ENCODE data around the gene SNX5. TPM values are rescaled to one million over a fixed set of nuclear protein-coding genes. Genes with fewer than 3 reads are reported as not detected.
A peak's percentile ranks its signal among the peaks of the same experiment; 100 is the strongest.

The SNX5 gene
- total RNA-seq, 4 donors from 2014 or later, result 131 to 257 (median 132) TPM

DNA sequence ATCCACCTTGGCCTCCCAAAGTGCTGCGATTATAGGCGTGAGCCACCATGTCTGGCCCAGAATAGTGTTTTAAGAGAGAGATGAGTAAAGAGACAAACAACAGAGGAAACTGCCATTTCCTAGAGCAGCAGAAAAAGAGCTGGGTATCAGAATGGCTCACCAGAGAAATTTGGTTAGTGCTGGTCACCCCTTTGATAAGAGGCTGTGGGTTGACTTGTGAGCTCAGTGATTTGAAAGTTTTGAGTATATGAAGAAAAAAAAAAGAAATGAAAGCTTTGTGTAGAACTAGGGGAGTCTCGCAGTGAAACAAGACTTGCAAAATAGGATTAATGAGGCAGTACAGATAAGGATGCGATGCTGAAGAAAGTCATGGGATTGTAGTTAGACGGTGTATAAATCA, 29.9 kb upstream of the SNX5 start:
- H3K9me3 ChIP-seq, result no peaks in the 10 kb centered on the region
- TF ChIP-seq, protein P1, sequence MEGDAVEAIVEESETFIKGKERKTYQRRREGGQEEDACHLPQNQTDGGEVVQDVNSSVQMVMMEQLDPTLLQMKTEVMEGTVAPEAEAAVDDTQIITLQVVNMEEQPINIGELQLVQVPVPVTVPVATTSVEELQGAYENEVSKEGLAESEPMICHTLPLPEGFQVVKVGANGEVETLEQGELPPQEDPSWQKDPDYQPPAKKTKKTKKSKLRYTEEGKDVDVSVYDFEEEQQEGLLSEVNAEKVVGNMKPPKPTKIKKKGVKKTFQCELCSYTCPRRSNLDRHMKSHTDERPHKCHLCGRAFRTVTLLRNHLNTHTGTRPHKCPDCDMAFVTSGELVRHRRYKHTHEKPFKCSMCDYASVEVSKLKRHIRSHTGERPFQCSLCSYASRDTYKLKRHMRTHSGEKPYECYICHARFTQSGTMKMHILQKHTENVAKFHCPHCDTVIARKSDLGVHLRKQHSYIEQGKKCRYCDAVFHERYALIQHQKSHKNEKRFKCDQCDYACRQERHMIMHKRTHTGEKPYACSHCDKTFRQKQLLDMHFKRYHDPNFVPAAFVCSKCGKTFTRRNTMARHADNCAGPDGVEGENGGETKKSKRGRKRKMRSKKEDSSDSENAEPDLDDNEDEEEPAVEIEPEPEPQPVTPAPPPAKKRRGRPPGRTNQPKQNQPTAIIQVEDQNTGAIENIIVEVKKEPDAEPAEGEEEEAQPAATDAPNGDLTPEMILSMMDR (IDR thresholded peaks at IDR 0.05), result no peak
- no peak overlapping the region for H3K4me3 ChIP-seq
- no peak for DNase-seq
- no peaks in the 10 kb centered on the region for H3K36me3 ChIP-seq
- H3K27me3 ChIP-seq, result no peaks in the 10 kb centered on the region
- no peaks in the 10 kb centered on the region for H3K4me1 ChIP-seq
- H3K27ac ChIP-seq, result no peak overlapping the region

DNA sequence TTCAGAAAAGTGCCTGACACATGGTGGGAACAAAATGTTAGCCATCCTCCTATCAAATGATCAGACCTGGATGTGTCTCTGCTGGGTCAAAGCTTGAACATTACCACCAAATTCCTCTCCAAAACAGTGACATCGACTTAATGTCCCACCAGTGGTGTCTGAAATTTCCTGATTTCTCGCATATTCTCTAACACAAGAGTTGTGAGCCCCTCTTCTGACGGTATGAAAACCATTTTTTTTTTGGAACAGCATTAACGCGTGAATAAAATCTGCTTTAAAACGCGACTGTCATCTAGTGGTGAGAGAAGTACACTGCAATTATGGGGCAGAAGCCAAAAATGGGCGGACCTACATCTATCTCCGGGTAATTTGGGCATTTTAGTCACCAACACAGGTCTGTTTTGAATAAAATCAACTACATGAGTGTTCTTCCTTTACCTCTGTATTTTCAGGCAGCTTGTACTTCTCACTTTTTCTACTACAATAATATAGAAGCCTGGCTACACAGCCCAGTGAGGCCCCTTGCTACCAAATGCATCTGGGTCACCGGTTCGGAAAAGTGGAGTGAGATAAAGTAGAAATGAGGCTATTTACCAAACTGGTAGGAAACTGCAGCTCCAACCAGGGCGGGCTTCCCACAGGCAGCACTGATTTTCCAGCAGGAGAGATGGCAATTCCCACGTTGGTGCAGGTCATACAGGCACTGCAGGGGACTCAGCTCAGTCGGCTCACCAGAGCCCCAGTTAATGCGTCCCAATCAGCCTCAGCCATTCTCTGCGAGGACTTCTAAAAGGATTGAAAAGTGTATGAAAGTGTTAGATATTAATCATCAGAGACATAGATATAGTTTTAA, 27.6 kb upstream of the SNX5 start:
- DNase-seq, result no peak
- Histone ChIP-seq H3K27ac (no peak overlapping the region), H3K4me1 (no peaks in the 10 kb centered on the region), H3K4me3 (no peak overlapping the region), H3K9me3 (no peaks in the 10 kb centered on the region), H3K36me3 (peaks cover 0 to 1% (median 0%) of the 10 kb centered on the region in 3 donors), H3K27me3 (no peaks in the 10 kb centered on the region)
- no peak for TF ChIP-seq POLR2A (IDR thresholded peaks at IDR 0.05)
- TF ChIP-seq, protein P1 (IDR thresholded peaks at IDR 0.05), result peak; percentile 93 to 99 (median 98)

DNA sequence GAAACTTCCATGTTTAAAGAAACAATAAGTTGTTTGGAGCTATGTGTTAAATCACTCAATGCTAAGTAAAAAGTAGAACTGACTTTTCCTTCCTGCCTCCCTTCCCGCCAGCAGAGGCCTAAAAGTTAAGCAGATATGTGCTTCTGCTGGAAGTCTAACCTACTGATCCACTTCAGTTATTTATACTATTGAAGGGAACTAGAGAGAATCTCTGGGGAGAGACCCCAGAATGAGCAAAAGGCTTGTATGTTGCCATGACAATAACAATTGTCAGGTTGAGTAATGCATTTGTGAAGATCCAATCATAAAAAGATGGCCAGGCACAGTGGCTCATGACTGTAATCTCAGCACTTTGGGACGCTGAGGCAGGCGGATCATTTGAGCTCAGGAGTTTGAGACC, 25.0 kb upstream of the SNX5 start:
- peaks cover 0 to 28% (median 0%) of the 10 kb centered on the region in 3 donors for H3K36me3 ChIP-seq
- DNase-seq, result no peak
- no peak overlapping the region for H3K27ac ChIP-seq
- H3K4me1 ChIP-seq, result no peaks in the 10 kb centered on the region
- H3K4me3 ChIP-seq, result no peak overlapping the region
- TF ChIP-seq, protein P1 (IDR thresholded peaks at IDR 0.05), result no peak
- TF ChIP-seq POLR2A (IDR thresholded peaks at IDR 0.05), result no peak
- no peaks in the 10 kb centered on the region for H3K27me3 ChIP-seq
- no peaks in the 10 kb centered on the region for H3K9me3 ChIP-seq

DNA sequence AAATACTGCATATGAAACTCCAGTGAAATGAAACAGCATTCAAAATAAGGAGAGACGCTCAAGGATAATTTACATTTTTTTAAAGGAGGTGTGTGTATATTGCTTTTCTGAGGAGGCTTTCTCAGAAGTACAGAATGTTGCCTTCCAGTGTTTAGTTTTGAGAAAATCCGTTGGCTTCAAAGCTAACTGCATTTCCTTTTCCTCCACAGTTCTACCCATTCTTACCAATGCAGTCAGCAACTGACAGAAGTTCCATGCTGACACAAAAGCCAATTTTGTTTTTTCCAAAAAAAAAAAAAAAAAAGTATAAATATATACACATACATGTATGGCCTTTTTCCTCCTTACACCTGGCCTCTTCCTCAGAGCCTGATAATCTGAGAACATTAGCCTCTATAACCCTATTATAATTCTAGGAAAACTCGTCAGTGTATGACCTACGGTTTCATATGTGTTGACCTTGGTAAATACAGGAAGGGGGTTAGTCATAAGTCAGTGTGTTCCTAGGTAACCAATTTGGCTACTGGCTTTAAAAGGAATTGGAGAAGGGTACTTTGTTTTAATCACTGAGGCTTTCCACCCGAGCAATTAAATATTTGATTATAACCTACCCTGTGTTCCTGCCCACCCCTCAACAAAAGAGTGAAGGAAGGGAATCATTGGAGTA, 24.4 kb upstream of the SNX5 start:
- Histone ChIP-seq H3K36me3 (peaks cover 0 to 28% (median 0%) of the 10 kb centered on the region in 3 donors), H3K9me3 (no peaks in the 10 kb centered on the region), H3K27me3 (no peaks in the 10 kb centered on the region), H3K27ac (no peak overlapping the region), H3K4me1 (no peaks in the 10 kb centered on the region), H3K4me3 (no peak overlapping the region)
- no peak for DNase-seq
- TF ChIP-seq POLR2A (IDR thresholded peaks at IDR 0.05), result no peak
- TF ChIP-seq, protein P1 (IDR thresholded peaks at IDR 0.05), result no peak

DNA sequence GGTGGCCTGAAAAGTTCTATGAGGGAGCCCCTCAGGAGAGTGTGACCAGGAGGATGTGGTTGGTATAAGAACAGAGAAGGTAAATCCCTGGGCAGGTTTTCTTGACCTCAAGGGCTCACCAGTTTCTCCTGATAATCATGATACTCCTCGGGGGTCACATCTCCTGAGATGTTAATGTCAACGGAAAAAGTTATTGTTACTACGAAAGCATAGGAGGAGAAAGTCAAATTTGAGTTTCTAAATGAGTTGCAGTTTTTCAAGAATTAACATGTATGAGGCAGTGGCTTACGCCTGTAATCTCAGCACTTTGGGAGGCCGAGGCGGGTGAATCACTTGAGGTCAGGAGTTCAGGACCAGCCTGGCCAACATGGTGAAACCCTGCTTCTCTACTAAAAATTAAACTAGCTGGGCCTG, 23.6 kb upstream of the SNX5 start:
- H3K36me3 ChIP-seq, result peaks cover 0 to 28% (median 0%) of the 10 kb centered on the region in 3 donors
- no peaks in the 10 kb centered on the region for H3K4me1 ChIP-seq
- DNase-seq, result no peak
- no peaks in the 10 kb centered on the region for H3K9me3 ChIP-seq
- H3K27ac ChIP-seq, result no peak overlapping the region
- H3K27me3 ChIP-seq, result no peaks in the 10 kb centered on the region
- no peak overlapping the region for H3K4me3 ChIP-seq
- no peak for TF ChIP-seq POLR2A (IDR thresholded peaks at IDR 0.05)
- TF ChIP-seq, protein P1 (IDR thresholded peaks at IDR 0.05), result no peak

All from Peyer's patch (tissue), 4 donors.